ENCODE measurements around the gene TIGD1. TPM values are rescaled to one million over a fixed set of nuclear protein-coding genes. Genes with fewer than 3 reads are reported as not detected.
A peak's percentile ranks its signal among the peaks of the same experiment; 100 is the strongest.

The TIGD1 gene
- total RNA-seq, 1 donor from 2014 or later, result 12.0 TPM

GRCh38 chr2:232538671-232539070 lies 11.7 kb downstream of the TIGD1 start:
- no peak for DNase-seq (ENCODE audit: low spot score, unreplicated experiment)

GRCh38 chr2:232537499-232537898 lies 12.9 kb downstream of the TIGD1 start:
- Mint-ChIP-seq H3K4me1 (ENCODE audit: low read depth) (no peaks in the 10 kb centered on the region), H3K36me3 (ENCODE audit: insufficient read depth) (no peaks in the 10 kb centered on the region), H3K4me3 (ENCODE audit: low read depth) (no peak overlapping the region), H3K9me3 (ENCODE audit: low read depth) (no peaks in the 10 kb centered on the region), H3K27me3 (peaks cover 7% of the 10 kb centered on the region), H3K27ac (no peak overlapping the region)
- DNase-seq (ENCODE audit: low spot score, unreplicated experiment), result no peak
- no peak for TF ChIP-seq CTCF (IDR thresholded peaks at IDR 0.05; ENCODE audit: unreplicated experiment)

More at GRCh38 chr2:232538671-232539070, 11.7 kb downstream of the TIGD1 start:
- Mint-ChIP-seq H3K4me3 (ENCODE audit: low read depth) (no peak overlapping the region), H3K27me3 (peaks cover 4% of the 10 kb centered on the region), H3K4me1 (ENCODE audit: low read depth) (no peaks in the 10 kb centered on the region), H3K36me3 (ENCODE audit: insufficient read depth) (no peaks in the 10 kb centered on the region), H3K9me3 (ENCODE audit: low read depth) (no peaks in the 10 kb centered on the region), H3K27ac (no peak overlapping the region)
- no peak for TF ChIP-seq CTCF (IDR thresholded peaks at IDR 0.05; ENCODE audit: unreplicated experiment)

GRCh38 chr2:232537079-232537478 lies 13.3 kb downstream of the TIGD1 start:
- Mint-ChIP-seq H3K9me3 (ENCODE audit: low read depth) (no peaks in the 10 kb centered on the region), H3K4me3 (ENCODE audit: low read depth) (no peak overlapping the region), H3K27ac (no peak overlapping the region), H3K27me3 (peaks cover 7% of the 10 kb centered on the region), H3K4me1 (ENCODE audit: low read depth) (no peaks in the 10 kb centered on the region), H3K36me3 (ENCODE audit: insufficient read depth) (no peaks in the 10 kb centered on the region)
- peak; percentile 49 for TF ChIP-seq CTCF (IDR thresholded peaks at IDR 0.05; ENCODE audit: unreplicated experiment)
- no peak for DNase-seq (ENCODE audit: low spot score, unreplicated experiment)

GRCh38 chr2:232535761-232536530 lies 14.4 kb downstream of the TIGD1 start:
- Mint-ChIP-seq H3K36me3 (ENCODE audit: insufficient read depth) (no peaks in the 10 kb centered on the region), H3K27ac (no peak overlapping the region), H3K4me1 (ENCODE audit: low read depth) (no peaks in the 10 kb centered on the region), H3K9me3 (ENCODE audit: low read depth) (no peaks in the 10 kb centered on the region), H3K4me3 (ENCODE audit: low read depth) (no peak overlapping the region), H3K27me3 (peaks cover 7% of the 10 kb centered on the region)
- TF ChIP-seq CTCF (IDR thresholded peaks at IDR 0.05; ENCODE audit: unreplicated experiment), result no peak
- DNase-seq (ENCODE audit: low spot score, unreplicated experiment), result no peak

GRCh38 chr2:232534940-232535651 lies 15.3 kb downstream of the TIGD1 start:
- Mint-ChIP-seq H3K27ac (no peak overlapping the region), H3K4me1 (ENCODE audit: low read depth) (no peaks in the 10 kb centered on the region), H3K9me3 (ENCODE audit: low read depth) (no peaks in the 10 kb centered on the region), H3K36me3 (ENCODE audit: insufficient read depth) (no peaks in the 10 kb centered on the region), H3K27me3 (peaks cover 7% of the 10 kb centered on the region), H3K4me3 (ENCODE audit: low read depth) (no peak overlapping the region)
- DNase-seq (ENCODE audit: low spot score, unreplicated experiment), result no peak
- no peak for TF ChIP-seq CTCF (IDR thresholded peaks at IDR 0.05; ENCODE audit: unreplicated experiment)

All from progenitor cell of endocrine pancreas (in vitro differentiated cells).